ENCODE results near the gene ANKRD9.
"Not testable (repeated sequence)": the region's sequence is repeated elsewhere in the genome, so short reads cannot be mapped to it uniquely, and the experiment has no call there.

ANKRD9 gene

DNA sequence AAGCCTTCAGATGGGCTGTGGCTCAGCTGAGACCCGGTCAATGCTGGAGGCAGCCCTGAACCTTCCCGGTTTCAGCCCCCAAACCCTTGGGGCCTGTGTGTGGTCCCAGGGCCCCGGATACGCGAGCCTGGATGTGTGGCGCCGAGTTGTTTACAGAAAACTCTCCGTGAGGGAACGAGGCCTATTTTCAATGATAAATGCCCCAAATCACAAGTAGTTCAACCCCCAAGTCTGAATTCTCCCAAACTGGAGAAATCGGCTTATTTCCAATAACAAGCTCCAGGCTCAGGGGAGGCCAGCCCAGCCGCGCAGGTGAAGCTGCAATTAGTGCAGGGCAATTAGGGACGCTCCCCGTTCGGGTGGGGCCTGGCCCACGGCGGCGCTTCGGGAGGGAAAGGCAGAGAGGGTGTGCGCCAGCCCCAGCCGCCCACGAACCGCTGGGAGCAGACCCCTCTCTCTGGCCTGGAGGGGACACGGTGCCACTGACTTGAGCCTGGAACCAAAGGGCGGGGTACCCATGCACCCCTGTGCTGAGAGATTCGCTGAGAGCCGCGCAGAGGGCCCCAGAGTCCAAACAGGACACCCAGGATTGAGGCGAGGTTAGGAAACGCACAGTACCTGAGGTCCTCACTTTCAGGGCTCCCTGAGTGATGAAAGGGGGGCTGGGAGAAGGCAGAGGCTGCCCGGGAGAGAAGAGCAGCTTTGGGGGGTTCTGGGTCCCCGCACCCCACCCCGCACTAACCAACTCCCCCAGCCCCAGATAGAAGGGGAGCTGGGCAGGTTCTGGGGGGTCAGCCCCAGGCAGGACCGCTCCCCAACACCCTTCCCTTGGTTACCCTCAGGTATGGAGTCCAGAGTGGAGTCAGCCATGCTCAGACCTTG is 14.2 kb upstream of the ANKRD9 start:
- no peak for DNase-seq (ENCODE audit: low read depth)
- H3K4me3 ChIP-seq (ENCODE audit: low read depth, low read length) = no peak overlapping the region
- TF ChIP-seq, protein P1, sequence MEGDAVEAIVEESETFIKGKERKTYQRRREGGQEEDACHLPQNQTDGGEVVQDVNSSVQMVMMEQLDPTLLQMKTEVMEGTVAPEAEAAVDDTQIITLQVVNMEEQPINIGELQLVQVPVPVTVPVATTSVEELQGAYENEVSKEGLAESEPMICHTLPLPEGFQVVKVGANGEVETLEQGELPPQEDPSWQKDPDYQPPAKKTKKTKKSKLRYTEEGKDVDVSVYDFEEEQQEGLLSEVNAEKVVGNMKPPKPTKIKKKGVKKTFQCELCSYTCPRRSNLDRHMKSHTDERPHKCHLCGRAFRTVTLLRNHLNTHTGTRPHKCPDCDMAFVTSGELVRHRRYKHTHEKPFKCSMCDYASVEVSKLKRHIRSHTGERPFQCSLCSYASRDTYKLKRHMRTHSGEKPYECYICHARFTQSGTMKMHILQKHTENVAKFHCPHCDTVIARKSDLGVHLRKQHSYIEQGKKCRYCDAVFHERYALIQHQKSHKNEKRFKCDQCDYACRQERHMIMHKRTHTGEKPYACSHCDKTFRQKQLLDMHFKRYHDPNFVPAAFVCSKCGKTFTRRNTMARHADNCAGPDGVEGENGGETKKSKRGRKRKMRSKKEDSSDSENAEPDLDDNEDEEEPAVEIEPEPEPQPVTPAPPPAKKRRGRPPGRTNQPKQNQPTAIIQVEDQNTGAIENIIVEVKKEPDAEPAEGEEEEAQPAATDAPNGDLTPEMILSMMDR (conservative IDR thresholded peaks at IDR 0.05; ENCODE audit: low read depth, low read length) = no peak

DNA sequence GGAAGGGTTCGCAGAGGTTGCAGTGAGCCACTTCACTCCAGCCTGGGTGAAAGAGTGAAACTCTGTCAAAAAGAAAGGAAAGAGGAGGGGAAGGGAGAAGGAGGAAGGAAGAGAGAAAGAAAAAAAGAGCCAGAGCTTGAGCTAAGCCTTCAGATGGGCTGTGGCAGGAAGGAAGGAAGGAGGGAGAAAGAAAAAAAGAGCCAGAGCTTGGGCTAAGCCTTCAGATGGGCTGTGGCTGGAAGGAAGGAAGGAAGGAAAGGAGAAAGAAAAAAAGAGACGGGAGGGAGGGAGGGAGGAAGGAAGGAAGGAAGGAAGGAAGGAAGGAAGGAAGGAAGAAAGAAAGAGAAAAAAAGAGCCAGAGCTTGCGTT is 13.6 kb upstream of the ANKRD9 start:
- H3K4me3 ChIP-seq (ENCODE audit: low read depth, low read length) = no peak overlapping the region
- TF ChIP-seq, protein P1 (conservative IDR thresholded peaks at IDR 0.05; ENCODE audit: low read depth, low read length) = no peak
- DNase-seq (ENCODE audit: low read depth) = no peak

DNA sequence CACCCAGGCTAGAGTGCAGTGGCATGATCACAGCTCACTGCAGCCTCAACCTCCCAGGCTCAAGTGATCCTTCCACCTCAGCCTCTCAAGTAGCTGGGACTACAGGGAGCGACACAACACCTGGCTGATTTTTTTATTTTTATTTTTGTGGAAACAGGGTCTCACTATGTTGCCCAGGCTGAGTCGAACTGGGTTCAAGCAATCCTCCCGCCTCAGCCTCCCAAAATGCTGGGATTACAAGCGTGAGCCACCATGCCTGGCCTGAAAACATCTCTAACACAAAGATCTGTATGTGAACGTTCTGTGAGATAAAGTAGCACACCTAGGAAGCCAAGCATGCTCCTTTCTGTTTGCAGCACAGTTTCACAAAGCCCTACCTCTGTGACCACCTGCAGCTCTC is 10.1 kb upstream of the ANKRD9 start:
- not testable (repeated sequence) for DNase-seq (ENCODE audit: low read depth); H3K4me3 ChIP-seq (ENCODE audit: low read depth, low read length)

DNA sequence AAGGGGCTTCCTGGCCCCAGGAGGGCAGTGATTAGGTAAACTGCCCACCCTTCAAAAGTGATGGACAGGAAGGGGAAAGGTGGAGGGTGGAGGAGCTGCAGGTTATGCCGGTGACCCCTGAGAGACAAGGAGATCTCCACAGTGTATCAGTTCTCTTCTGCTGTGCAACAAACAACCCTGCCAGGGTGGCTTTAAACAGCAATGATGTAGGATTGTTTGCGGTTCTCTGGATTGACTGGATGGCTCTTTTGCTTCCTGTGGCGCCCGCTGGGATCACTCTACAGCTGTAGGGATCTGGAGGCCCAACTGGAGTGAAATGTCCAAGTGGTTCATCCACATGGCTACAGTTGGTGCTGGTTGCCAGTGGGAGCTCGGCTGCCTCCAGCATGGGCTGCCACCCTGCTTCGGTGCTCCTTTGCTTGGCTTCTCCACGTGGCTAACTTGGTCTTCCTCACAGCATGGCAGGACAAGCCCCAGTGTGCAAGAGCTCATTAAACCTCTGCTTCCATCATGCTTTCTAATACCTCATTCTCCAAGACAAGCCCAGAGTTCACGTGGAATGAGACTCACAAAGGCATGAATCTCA is 8.6 kb upstream of the ANKRD9 start:
- TF ChIP-seq, protein P1 (conservative IDR thresholded peaks at IDR 0.05; ENCODE audit: low read depth, low read length) = no peak
- no peak for DNase-seq (ENCODE audit: low read depth)
- no peak overlapping the region for H3K4me3 ChIP-seq (ENCODE audit: low read depth, low read length)

DNA sequence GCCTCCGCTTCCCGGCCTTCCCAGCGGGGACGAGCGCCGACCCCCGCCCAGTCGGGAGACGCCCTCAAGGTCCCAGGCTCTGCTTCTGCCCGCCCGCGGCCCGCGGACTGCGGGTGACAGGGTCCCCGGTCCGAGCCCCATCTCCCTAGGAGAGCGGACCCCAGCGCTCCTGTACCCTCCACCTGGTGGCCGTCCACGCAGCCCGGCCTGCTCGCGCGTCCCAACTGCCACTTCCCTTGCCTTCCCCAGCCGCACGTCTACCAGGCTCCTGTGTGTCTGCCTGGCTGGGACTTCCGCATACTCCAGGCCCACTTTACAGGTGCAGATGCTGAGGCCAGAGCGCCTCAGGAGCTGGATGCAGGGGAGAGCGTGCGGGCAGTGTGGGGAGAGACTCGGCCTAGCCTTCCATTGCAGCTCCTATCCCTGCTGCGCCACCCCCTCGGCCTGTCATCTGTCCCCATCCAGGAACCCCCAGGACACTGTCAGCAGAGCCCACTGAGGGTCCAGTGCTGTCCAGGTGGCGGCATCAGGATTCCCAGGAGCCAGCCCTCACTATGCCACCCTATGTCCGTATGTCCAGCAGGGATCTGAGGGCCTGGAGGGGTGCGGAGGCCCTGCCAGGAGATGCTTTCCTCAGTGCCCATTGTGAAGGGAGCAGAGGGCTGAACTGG is 8.0 kb upstream of the ANKRD9 start:
- no peak for DNase-seq (ENCODE audit: low read depth)
- H3K4me3 ChIP-seq (ENCODE audit: low read depth, low read length) = peak overlapping the region; percentile 65
- TF ChIP-seq, protein P1 (conservative IDR thresholded peaks at IDR 0.05; ENCODE audit: low read depth, low read length) = no peak

DNA sequence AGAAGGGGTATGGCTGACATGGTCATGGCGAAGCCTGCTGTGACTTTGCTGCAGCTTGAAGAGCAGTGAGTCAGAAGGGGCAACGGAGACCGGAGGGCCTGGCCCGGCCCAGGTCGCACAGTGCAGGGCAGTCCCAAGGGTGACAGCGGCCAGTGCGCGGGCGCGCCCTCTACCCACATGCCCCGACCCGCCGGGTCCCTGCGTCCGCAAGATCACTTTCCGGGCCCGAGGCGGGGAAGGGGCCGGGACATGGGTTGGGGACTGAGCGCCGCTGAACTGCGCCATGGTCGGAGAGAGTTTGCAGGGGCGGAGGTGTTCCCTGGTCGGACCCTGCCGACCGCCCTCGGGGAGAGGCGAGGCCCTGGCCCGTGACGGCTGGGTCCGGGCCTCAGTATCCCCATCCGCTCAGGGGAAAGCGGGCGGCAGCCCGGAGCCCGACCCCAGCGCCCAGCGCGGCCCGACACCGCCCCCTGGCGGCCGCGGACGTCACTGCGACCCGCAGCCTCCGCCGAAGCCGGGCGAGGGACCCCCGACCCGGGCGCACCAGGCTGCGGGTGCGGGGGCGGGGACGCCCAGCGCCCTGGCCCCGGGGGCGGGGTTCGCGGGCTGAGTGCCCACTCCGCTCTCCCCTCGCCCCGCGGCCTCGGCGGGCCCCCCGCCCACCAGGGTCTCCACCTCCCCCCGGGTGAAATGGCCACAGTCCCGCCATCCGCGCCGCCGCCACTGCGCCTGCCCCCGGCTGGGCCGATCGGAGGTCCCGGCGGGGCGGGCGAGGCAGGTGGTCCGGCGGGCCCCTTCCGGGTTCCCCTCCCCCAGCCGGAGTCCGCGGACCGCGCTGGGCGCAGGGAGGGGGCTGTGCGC is 7.2 kb upstream of the ANKRD9 start:
- H3K4me3 ChIP-seq (ENCODE audit: low read depth, low read length) = peak overlapping the region; percentile 65
- TF ChIP-seq, protein P1 (conservative IDR thresholded peaks at IDR 0.05; ENCODE audit: low read depth, low read length) = peak; percentile 48
- no peak for DNase-seq (ENCODE audit: low read depth)

All from choroid plexus epithelial cell (primary cell).